ENCODE data around the gene GNPAT. TPM values are rescaled to one million over a fixed set of nuclear protein-coding genes. Genes with fewer than 3 reads are reported as not detected.

Gene GNPAT
- polyA plus RNA-seq, 1 donor from 2014 or later: 40.1 TPM

Other genes starting within 250 kb of the GNPAT start
- 6.9 TPM for gene FAM89A, start 201.0 kb upstream of the GNPAT start, polyA plus RNA-seq
- gene TRIM67, start 79.2 kb upstream of the GNPAT start, polyA plus RNA-seq: not detected
- 4.0 TPM for gene EXOC8, start 96.6 kb downstream of the GNPAT start, polyA plus RNA-seq
- 17.1 TPM for gene SPRTN, start 97.1 kb downstream of the GNPAT start, polyA plus RNA-seq
- 32.8 TPM for gene EGLN1, start 181.1 kb downstream of the GNPAT start, polyA plus RNA-seq